ENCODE results near the gene G2E3.

G2E3 gene

GRCh38 chr14:30657606-30658163 is 98.7 kb downstream of the G2E3 start:
- no peak for DNase-seq

GRCh38 chr14:30658645-30659044 is 99.7 kb downstream of the G2E3 start:
- no peak for DNase-seq

GRCh38 chr14:30669594-30669993 is 110.6 kb downstream of the G2E3 start:
- no peak for DNase-seq

Data from T-helper 1 cell (primary cell).